ENCODE data around the gene TACO1. TPM values are rescaled to one million over a fixed set of nuclear protein-coding genes. Genes with fewer than 3 reads are reported as not detected.

The TACO1 gene
- polyA plus RNA-seq, 1 donor (not counting 4 experiments of a cell fraction or from before 2014, with no cell fraction given): 23.5 TPM

- H3K79me2 ChIP-seq (ENCODE audit: control insufficient read depth, insufficient read depth, low read length): no peaks in the 10 kb centered on the region
- H4K20me1 ChIP-seq (ENCODE audit: control insufficient read depth, extremely low read depth, insufficient read depth, low read length): no peaks in the 10 kb centered on the region
- no peak overlapping the region for H3K4me2 ChIP-seq (ENCODE audit: control insufficient read depth, extremely low read depth, insufficient read depth, low read depth, low read length)
- H3K4me3 ChIP-seq (ENCODE audit: control insufficient read depth in 2 of 3, extremely low read depth in 1 of 3, insufficient read depth in 2 of 3, low read depth in 1 of 3, low read length in 3 of 3): no peak overlapping the region
- FAIRE-seq (no peak), DNase-seq (ENCODE audit: low read depth, low spot score) (no peak)
- H3K9me3 ChIP-seq (ENCODE audit: control insufficient read depth, low read depth, low read length): no peaks in the 10 kb centered on the region
- H3K9me1 ChIP-seq (ENCODE audit: control insufficient read depth, extremely low read depth, insufficient read depth, low read length): no peaks in the 10 kb centered on the region
- peaks cover 27 to 33% of the 10 kb centered on the region in 2 experiments for H3K36me3 ChIP-seq (ENCODE audit: control insufficient read depth in 2 of 2, extremely low read depth in 1 of 2, insufficient read depth in 2 of 2, low read length in 2 of 2)
- no peaks in the 10 kb centered on the region for H3K4me1 ChIP-seq (ENCODE audit: control insufficient read depth, extremely low read depth, insufficient read depth, low read length)
- TF ChIP-seq CTCF (optimal IDR thresholded peaks at IDR 0.05 in 1 of 3, IDR thresholded peaks at IDR 0.05 in 1 of 3, conservative IDR thresholded peaks at IDR 0.05 in 1 of 3; ENCODE audit: extremely low read depth in 1 of 3, insufficient read depth in 2 of 3, low read length in 3 of 3) (no peak), EZH2 (IDR thresholded peaks at IDR 0.05; ENCODE audit: low read length) (no peak)
- H3K27me3 ChIP-seq (ENCODE audit: control insufficient read depth, extremely low read depth, insufficient read depth, low read length): no peaks in the 10 kb centered on the region
- H3K9ac ChIP-seq (ENCODE audit: control insufficient read depth, extremely low read depth, insufficient read depth, low read length): no peak overlapping the region
- no peak overlapping the region for H3K27ac ChIP-seq (ENCODE audit: control insufficient read depth, insufficient read depth, low read length)
- no peak overlapping the region for H2AFZ ChIP-seq (ENCODE audit: control insufficient read depth, low read length)
- dilution Hi-C loops (cut with MboI; ENCODE audit: extremely low pct_ligation_motif_present, low sequenced_read_pairs): no loop called here
These were observed 11.9 kb upstream of the TACO1 start for GRCh38 chr17:63588797-63589196.

- H3K4me1 ChIP-seq (ENCODE audit: control insufficient read depth, extremely low read depth, insufficient read depth, low read length): no peaks in the 10 kb centered on the region
- DNase-seq (ENCODE audit: low read depth, low spot score): no peak
- H3K27me3 ChIP-seq (ENCODE audit: control insufficient read depth, extremely low read depth, insufficient read depth, low read length): no peaks in the 10 kb centered on the region
- H3K4me2 ChIP-seq (ENCODE audit: control insufficient read depth, extremely low read depth, insufficient read depth, low read depth, low read length): no peak overlapping the region
- H3K9me1 ChIP-seq (ENCODE audit: control insufficient read depth, extremely low read depth, insufficient read depth, low read length): no peaks in the 10 kb centered on the region
- H3K79me2 ChIP-seq (ENCODE audit: control insufficient read depth, insufficient read depth, low read length): no peaks in the 10 kb centered on the region
- H3K9me3 ChIP-seq (ENCODE audit: control insufficient read depth, low read depth, low read length): no peaks in the 10 kb centered on the region
- peaks cover 27 to 32% of the 10 kb centered on the region in 2 experiments for H3K36me3 ChIP-seq (ENCODE audit: control insufficient read depth in 2 of 2, extremely low read depth in 1 of 2, insufficient read depth in 2 of 2, low read length in 2 of 2)
- TF ChIP-seq EZH2 (IDR thresholded peaks at IDR 0.05; ENCODE audit: low read length) (no peak), CTCF (optimal IDR thresholded peaks at IDR 0.05 in 1 of 3, IDR thresholded peaks at IDR 0.05 in 1 of 3, conservative IDR thresholded peaks at IDR 0.05 in 1 of 3; ENCODE audit: extremely low read depth in 1 of 3, insufficient read depth in 2 of 3, low read length in 3 of 3) (no peak)
- no peaks in the 10 kb centered on the region for H4K20me1 ChIP-seq (ENCODE audit: control insufficient read depth, extremely low read depth, insufficient read depth, low read length)
- dilution Hi-C loops (cut with MboI; ENCODE audit: extremely low pct_ligation_motif_present, low sequenced_read_pairs): no loop called here
- H3K27ac ChIP-seq (ENCODE audit: control insufficient read depth, insufficient read depth, low read length): no peak overlapping the region
- H3K9ac ChIP-seq (ENCODE audit: control insufficient read depth, extremely low read depth, insufficient read depth, low read length): no peak overlapping the region
- H2AFZ ChIP-seq (ENCODE audit: control insufficient read depth, low read length): no peak overlapping the region
- FAIRE-seq: no peak
- H3K4me3 ChIP-seq (ENCODE audit: control insufficient read depth in 2 of 3, extremely low read depth in 1 of 3, insufficient read depth in 2 of 3, low read depth in 1 of 3, low read length in 3 of 3): no peak overlapping the region
These were observed 11.0 kb upstream of the TACO1 start for GRCh38 chr17:63589646-63590045.

Measured in keratinocyte (primary cell).